ENCODE results near the gene KCNK2.

- TF ChIP-seq, protein P1, sequence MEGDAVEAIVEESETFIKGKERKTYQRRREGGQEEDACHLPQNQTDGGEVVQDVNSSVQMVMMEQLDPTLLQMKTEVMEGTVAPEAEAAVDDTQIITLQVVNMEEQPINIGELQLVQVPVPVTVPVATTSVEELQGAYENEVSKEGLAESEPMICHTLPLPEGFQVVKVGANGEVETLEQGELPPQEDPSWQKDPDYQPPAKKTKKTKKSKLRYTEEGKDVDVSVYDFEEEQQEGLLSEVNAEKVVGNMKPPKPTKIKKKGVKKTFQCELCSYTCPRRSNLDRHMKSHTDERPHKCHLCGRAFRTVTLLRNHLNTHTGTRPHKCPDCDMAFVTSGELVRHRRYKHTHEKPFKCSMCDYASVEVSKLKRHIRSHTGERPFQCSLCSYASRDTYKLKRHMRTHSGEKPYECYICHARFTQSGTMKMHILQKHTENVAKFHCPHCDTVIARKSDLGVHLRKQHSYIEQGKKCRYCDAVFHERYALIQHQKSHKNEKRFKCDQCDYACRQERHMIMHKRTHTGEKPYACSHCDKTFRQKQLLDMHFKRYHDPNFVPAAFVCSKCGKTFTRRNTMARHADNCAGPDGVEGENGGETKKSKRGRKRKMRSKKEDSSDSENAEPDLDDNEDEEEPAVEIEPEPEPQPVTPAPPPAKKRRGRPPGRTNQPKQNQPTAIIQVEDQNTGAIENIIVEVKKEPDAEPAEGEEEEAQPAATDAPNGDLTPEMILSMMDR (conservative IDR thresholded peaks at IDR 0.05 in 1 of 2, IDR thresholded peaks at IDR 0.05 in 1 of 2; ENCODE audit: extremely low read depth in 1 of 2, insufficient read depth in 1 of 2, low read depth in 1 of 2, low read length in 2 of 2) = no peak
- no peak for TF ChIP-seq EZH2 (IDR thresholded peaks at IDR 0.05; ENCODE audit: borderline replicate concordance, low read length)
Observed at GRCh38 chr1:215279682-215280081, 197.1 kb downstream of the KCNK2 start.

All from mammary epithelial cell (primary cell).